ENCODE measurements around the gene RANBP3L. TPM values are rescaled to one million over a fixed set of nuclear protein-coding genes. Genes with fewer than 3 reads are reported as not detected.
A peak's percentile ranks its signal among the peaks of the same experiment; 100 is the strongest.

Gene RANBP3L
- total RNA-seq, 1 donor from 2014 or later: 4.3 TPM

- Mint-ChIP-seq H3K4me1 (ENCODE audit: unreplicated experiment) (peaks cover 32% of the 10 kb centered on the region), H3K27ac (ENCODE audit: unreplicated experiment) (no peak overlapping the region), H3K27me3 (ENCODE audit: unreplicated experiment) (no peaks in the 10 kb centered on the region), H3K9me3 (ENCODE audit: unreplicated experiment) (no peaks in the 10 kb centered on the region), H3K4me3 (ENCODE audit: unreplicated experiment) (no peak overlapping the region), H3K36me3 (ENCODE audit: unreplicated experiment) (no peaks in the 10 kb centered on the region)
- TF ChIP-seq, protein P1, sequence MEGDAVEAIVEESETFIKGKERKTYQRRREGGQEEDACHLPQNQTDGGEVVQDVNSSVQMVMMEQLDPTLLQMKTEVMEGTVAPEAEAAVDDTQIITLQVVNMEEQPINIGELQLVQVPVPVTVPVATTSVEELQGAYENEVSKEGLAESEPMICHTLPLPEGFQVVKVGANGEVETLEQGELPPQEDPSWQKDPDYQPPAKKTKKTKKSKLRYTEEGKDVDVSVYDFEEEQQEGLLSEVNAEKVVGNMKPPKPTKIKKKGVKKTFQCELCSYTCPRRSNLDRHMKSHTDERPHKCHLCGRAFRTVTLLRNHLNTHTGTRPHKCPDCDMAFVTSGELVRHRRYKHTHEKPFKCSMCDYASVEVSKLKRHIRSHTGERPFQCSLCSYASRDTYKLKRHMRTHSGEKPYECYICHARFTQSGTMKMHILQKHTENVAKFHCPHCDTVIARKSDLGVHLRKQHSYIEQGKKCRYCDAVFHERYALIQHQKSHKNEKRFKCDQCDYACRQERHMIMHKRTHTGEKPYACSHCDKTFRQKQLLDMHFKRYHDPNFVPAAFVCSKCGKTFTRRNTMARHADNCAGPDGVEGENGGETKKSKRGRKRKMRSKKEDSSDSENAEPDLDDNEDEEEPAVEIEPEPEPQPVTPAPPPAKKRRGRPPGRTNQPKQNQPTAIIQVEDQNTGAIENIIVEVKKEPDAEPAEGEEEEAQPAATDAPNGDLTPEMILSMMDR (IDR thresholded peaks at IDR 0.05): no peak
- DNase-seq (ENCODE audit: extremely low spot score, unreplicated experiment): no peak
Observed at GRCh38 chr5:36237751-36238150, 64.0 kb downstream of the RANBP3L start.

- no peak overlapping the region for H3K4me3 Mint-ChIP-seq (ENCODE audit: unreplicated experiment)
Observed at GRCh38 chr5:36236801-36237200, 64.9 kb downstream of the RANBP3L start.

GRCh38 chr5:36232533-36232932, 69.2 kb downstream of the RANBP3L start:
- H3K36me3 Mint-ChIP-seq (ENCODE audit: unreplicated experiment): no peaks in the 10 kb centered on the region

More at GRCh38 chr5:36236801-36237200, 64.9 kb downstream of the RANBP3L start:
- H3K4me1 Mint-ChIP-seq (ENCODE audit: unreplicated experiment): peaks cover 27% of the 10 kb centered on the region
- no peaks in the 10 kb centered on the region for H3K9me3 Mint-ChIP-seq (ENCODE audit: unreplicated experiment)
- H3K36me3 Mint-ChIP-seq (ENCODE audit: unreplicated experiment): no peaks in the 10 kb centered on the region
- no peak overlapping the region for H3K27ac Mint-ChIP-seq (ENCODE audit: unreplicated experiment)
- H3K27me3 Mint-ChIP-seq (ENCODE audit: unreplicated experiment): no peaks in the 10 kb centered on the region
- DNase-seq (ENCODE audit: extremely low spot score, unreplicated experiment): no peak
- TF ChIP-seq, protein P1 (IDR thresholded peaks at IDR 0.05): no peak

DNA sequence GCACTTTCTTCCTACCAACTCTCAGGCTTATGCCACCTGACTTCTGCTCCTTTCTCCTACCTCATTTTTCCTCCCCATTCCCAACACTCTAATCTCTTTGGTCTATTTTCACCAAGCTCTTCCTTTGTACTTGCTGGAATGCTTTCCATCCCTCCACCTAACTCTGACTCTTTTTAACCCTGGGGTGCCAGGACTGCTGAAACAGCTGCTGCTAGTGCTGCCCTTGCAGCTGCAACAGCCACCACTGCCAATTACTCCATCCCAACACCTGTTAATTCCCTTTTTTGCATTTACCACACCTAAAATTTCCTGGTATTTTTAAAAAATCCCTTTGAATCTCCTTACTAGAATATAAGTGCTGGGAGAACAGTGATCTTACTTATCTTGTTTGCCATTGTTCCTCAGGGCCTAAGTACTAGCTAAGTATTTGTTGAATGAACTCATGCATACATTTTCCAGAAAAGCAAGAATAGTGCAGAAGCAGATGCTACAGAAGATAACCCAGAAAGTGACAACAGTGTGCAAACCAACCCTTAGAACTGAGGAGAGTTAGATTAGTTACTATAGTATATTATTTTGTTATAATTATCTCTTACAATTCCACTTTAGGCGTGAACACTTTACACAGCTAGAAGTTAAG, 71.4 kb downstream of the RANBP3L start:
- no peak overlapping the region for H3K4me3 Mint-ChIP-seq (ENCODE audit: unreplicated experiment)
- H3K27ac Mint-ChIP-seq (ENCODE audit: unreplicated experiment): no peak overlapping the region
- H3K9me3 Mint-ChIP-seq (ENCODE audit: unreplicated experiment): no peaks in the 10 kb centered on the region
- peaks cover 2% of the 10 kb centered on the region for H3K36me3 Mint-ChIP-seq (ENCODE audit: unreplicated experiment)
- TF ChIP-seq, protein P1 (IDR thresholded peaks at IDR 0.05): no peak
- no peak for DNase-seq (ENCODE audit: extremely low spot score, unreplicated experiment)
- peaks cover 20% of the 10 kb centered on the region for H3K4me1 Mint-ChIP-seq (ENCODE audit: unreplicated experiment)
- H3K27me3 Mint-ChIP-seq (ENCODE audit: unreplicated experiment): no peaks in the 10 kb centered on the region

More at GRCh38 chr5:36232533-36232932, 69.2 kb downstream of the RANBP3L start:
- H3K4me1 Mint-ChIP-seq (ENCODE audit: unreplicated experiment): peaks cover 24% of the 10 kb centered on the region
- TF ChIP-seq, protein P1 (IDR thresholded peaks at IDR 0.05): no peak
- H3K9me3 Mint-ChIP-seq (ENCODE audit: unreplicated experiment): no peaks in the 10 kb centered on the region
- no peak overlapping the region for H3K4me3 Mint-ChIP-seq (ENCODE audit: unreplicated experiment)
- H3K27me3 Mint-ChIP-seq (ENCODE audit: unreplicated experiment): no peaks in the 10 kb centered on the region
- no peak overlapping the region for H3K27ac Mint-ChIP-seq (ENCODE audit: unreplicated experiment)
- no peak for DNase-seq (ENCODE audit: extremely low spot score, unreplicated experiment)

- no peak for DNase-seq (ENCODE audit: extremely low spot score, unreplicated experiment)
- Mint-ChIP-seq H3K4me3 (ENCODE audit: unreplicated experiment) (no peak overlapping the region), H3K4me1 (ENCODE audit: unreplicated experiment) (peaks cover 20% of the 10 kb centered on the region), H3K27ac (ENCODE audit: unreplicated experiment) (peak overlapping the region; percentile 11), H3K27me3 (ENCODE audit: unreplicated experiment) (no peaks in the 10 kb centered on the region), H3K9me3 (ENCODE audit: unreplicated experiment) (no peaks in the 10 kb centered on the region), H3K36me3 (ENCODE audit: unreplicated experiment) (peaks cover 2% of the 10 kb centered on the region)
- TF ChIP-seq, protein P1 (IDR thresholded peaks at IDR 0.05): no peak
Observed at GRCh38 chr5:36228505-36228904, 73.2 kb downstream of the RANBP3L start.
